KMS-11 (cell line): ENCODE data around the gene FAM114A1.
"Not testable (repeated sequence)": the region's sequence is repeated elsewhere in the genome, so short reads cannot be mapped to it uniquely, and the experiment has no call there.

ENCODE experiments used
- H2AFZ ChIP-seq: fragments of 200-600 bp; sonication (generic); 2 replicates; pipeline ENCODE4 v1.6.1; 2016; ENCODE audit warnings: antibody characterized with exemption, mixed run types, low read depth
- H3K27ac ChIP-seq: fragments of 200-600 bp; sonication (generic); 2 replicates; pipeline ENCODE4 v1.6.1; 2016; ENCODE audit warnings: mild to moderate bottlenecking, mixed run types
- H3K27me3 ChIP-seq: fragments of 200-600 bp; sonication (generic); 2 replicates; pipeline ENCODE4 v1.6.1; 2017; ENCODE audit warnings: mild to moderate bottlenecking, low read depth, mixed run types, moderate library complexity; ENCODE audit not compliant: insufficient read depth
- H3K36me3 ChIP-seq: fragments of 200-600 bp; sonication (generic); 2 replicates; pipeline ENCODE4 v1.6.1; 2017; ENCODE audit warnings: mild to moderate bottlenecking, mixed run types; ENCODE audit not compliant: insufficient read depth
- H3K4me1 ChIP-seq: fragments of 200-600 bp; sonication (generic); 2 replicates; pipeline ENCODE4 v1.6.1; 2016; ENCODE audit warnings: mild to moderate bottlenecking, low read depth, mixed run types; ENCODE audit not compliant: poor library complexity, severe bottlenecking
- H3K4me2 ChIP-seq: fragments of 200-600 bp; sonication (generic); 2 replicates; pipeline ENCODE4 v1.7.0; 2016; ENCODE audit warnings: mild to moderate bottlenecking, mixed run types
- H3K4me3 ChIP-seq: fragments of 200-600 bp; sonication (generic); IDR thresholded peaks from 2 replicates; pipeline ENCODE4 v1.6.1; 2017; ENCODE audit warnings: low read depth, low read length, mixed read lengths; ENCODE audit not compliant: insufficient read depth
- H3K79me2 ChIP-seq: fragments of 200-600 bp; sonication (generic); 2 replicates; pipeline ENCODE4 v1.6.1; 2016; ENCODE audit warnings: low read depth, mixed run types; ENCODE audit not compliant: insufficient read depth
- H3K9ac ChIP-seq: fragments of 200-600 bp; sonication (generic); 2 replicates; pipeline ENCODE4 v1.6.1; 2016; ENCODE audit warnings: mild to moderate bottlenecking, mixed run types
- H4K20me1 ChIP-seq: fragments of 200-600 bp; sonication (generic); 2 replicates; pipeline ENCODE4 v1.6.1; 2016; ENCODE audit warnings: mild to moderate bottlenecking, mixed run types; ENCODE audit not compliant: insufficient read depth
- TF ChIP-seq, protein P1 (sequence below): fragments of 200-600 bp; sonication (generic); conservative IDR thresholded peaks from 2 replicates; pipeline ENCODE4 v1.6.1; 2017; ENCODE audit warnings: low read depth, mild to moderate bottlenecking, antibody characterized with exemption, low read length, moderate library complexity, mixed read lengths

Gene FAM114A1

GRCh38 chr4:38957893-38958292 is 90.3 kb downstream of the FAM114A1 start:
- no peak overlapping the region for H2AFZ ChIP-seq
- H4K20me1 ChIP-seq, result no peaks in the 10 kb centered on the region
- no peak overlapping the region for H3K27ac ChIP-seq
- no peaks in the 10 kb centered on the region for H3K79me2 ChIP-seq
- no peaks in the 10 kb centered on the region for H3K27me3 ChIP-seq
- no peak overlapping the region for H3K4me3 ChIP-seq
- TF ChIP-seq, protein P1, sequence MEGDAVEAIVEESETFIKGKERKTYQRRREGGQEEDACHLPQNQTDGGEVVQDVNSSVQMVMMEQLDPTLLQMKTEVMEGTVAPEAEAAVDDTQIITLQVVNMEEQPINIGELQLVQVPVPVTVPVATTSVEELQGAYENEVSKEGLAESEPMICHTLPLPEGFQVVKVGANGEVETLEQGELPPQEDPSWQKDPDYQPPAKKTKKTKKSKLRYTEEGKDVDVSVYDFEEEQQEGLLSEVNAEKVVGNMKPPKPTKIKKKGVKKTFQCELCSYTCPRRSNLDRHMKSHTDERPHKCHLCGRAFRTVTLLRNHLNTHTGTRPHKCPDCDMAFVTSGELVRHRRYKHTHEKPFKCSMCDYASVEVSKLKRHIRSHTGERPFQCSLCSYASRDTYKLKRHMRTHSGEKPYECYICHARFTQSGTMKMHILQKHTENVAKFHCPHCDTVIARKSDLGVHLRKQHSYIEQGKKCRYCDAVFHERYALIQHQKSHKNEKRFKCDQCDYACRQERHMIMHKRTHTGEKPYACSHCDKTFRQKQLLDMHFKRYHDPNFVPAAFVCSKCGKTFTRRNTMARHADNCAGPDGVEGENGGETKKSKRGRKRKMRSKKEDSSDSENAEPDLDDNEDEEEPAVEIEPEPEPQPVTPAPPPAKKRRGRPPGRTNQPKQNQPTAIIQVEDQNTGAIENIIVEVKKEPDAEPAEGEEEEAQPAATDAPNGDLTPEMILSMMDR, result no peak
- H3K4me1 ChIP-seq, result peaks cover 15% of the 10 kb centered on the region
- H3K9ac ChIP-seq, result no peak overlapping the region
- H3K4me2 ChIP-seq, result no peak overlapping the region
- no peaks in the 10 kb centered on the region for H3K36me3 ChIP-seq

DNA sequence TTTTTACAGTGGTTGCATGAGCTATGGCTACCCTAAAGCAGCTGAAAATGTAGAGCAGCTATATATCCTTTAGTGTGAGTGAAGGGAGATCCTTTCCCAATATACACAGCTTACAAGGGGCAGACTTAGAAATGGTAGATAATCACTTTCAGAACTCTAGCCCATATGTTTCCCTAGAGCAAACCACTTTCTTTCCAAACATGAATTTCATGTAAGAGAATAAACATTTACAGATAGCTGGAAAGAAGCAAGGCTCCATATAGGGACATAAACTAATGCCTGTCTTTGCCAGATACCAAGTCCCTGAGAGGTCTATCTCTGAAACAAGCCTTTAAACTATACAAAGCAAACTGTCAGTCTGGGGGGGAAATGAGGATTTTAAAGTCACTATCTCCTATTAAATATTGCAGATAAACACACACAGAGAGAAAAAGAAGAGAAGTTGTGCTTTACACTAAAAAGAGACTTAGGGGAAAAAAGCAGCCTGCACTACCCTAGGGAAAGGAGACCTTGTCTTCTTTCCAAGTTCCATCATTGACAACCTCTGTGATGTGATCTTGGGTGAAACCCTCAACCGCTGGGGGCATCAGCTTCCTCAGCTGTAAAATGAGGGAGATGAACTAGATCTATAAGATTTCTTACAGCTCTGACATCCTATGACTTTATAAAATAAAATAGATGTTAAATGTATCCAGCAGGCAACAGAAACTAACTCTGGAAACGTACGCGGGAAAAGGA is 91.0 kb downstream of the FAM114A1 start:
- Histone ChIP-seq H3K36me3 (no peaks in the 10 kb centered on the region), H3K4me2 (no peak overlapping the region), H3K4me3 (no peak overlapping the region), H3K9ac (no peak overlapping the region), H3K27ac (no peak overlapping the region), H3K79me2 (no peaks in the 10 kb centered on the region), H2AFZ (no peak overlapping the region), H4K20me1 (no peaks in the 10 kb centered on the region), H3K27me3 (no peaks in the 10 kb centered on the region), H3K4me1 (peaks cover 15% of the 10 kb centered on the region)
- TF ChIP-seq, protein P1, result no peak

- H3K4me1 ChIP-seq, result peaks cover 15% of the 10 kb centered on the region
- H2AFZ ChIP-seq, H3K27me3 ChIP-seq, H3K4me2 ChIP-seq, H3K36me3 ChIP-seq, H3K27ac ChIP-seq, H3K4me3 ChIP-seq, H3K9ac ChIP-seq, H4K20me1 ChIP-seq, H3K79me2 ChIP-seq: not testable (repeated sequence)
These were observed 91.6 kb downstream of the FAM114A1 start for GRCh38 chr4:38959248-38959647.

GRCh38 chr4:38964942-38965775 is 97.6 kb downstream of the FAM114A1 start:
- TF ChIP-seq, protein P1, result no peak
- H3K4me2 ChIP-seq, result no peak overlapping the region
- H3K27ac ChIP-seq, result no peak overlapping the region
- no peaks in the 10 kb centered on the region for H3K4me1 ChIP-seq
- no peak overlapping the region for H2AFZ ChIP-seq
- H3K4me3 ChIP-seq, result no peak overlapping the region
- no peaks in the 10 kb centered on the region for H3K27me3 ChIP-seq
- H4K20me1 ChIP-seq, result no peaks in the 10 kb centered on the region
- H3K79me2 ChIP-seq, result no peaks in the 10 kb centered on the region
- H3K36me3 ChIP-seq, result no peaks in the 10 kb centered on the region
- H3K9ac ChIP-seq, result no peak overlapping the region

DNA sequence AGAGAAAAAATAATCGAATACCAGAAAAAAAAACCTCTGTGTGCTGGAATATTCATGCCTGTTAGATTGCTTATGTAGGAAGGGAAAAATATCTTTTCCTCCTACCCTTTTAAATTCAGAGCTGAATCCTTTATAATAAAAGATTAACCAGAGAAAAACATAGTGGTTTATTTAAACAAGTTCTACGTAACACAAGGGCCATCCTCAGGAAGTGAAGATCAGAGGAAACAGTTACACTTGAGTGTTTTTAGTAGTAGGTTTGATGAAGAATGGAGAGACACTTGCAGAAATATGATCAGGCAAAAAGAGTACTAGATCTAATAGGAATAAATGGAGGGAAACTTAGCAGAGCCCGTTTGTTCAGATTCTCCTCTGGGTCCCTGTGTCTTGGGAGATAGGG is 98.3 kb downstream of the FAM114A1 start:
- no peak overlapping the region for H3K4me3 ChIP-seq
- no peaks in the 10 kb centered on the region for H3K27me3 ChIP-seq
- H3K4me1 ChIP-seq, result no peaks in the 10 kb centered on the region
- H3K36me3 ChIP-seq, result no peaks in the 10 kb centered on the region
- TF ChIP-seq, protein P1, result no peak
- H3K27ac ChIP-seq, result no peak overlapping the region
- H4K20me1 ChIP-seq, result no peaks in the 10 kb centered on the region
- H3K9ac ChIP-seq, result no peak overlapping the region
- no peaks in the 10 kb centered on the region for H3K79me2 ChIP-seq
- H3K4me2 ChIP-seq, result no peak overlapping the region
- no peak overlapping the region for H2AFZ ChIP-seq
